Astrocyte (in vitro differentiated cells and primary cell): ENCODE results near the gene NCAM1. TPM values are rescaled to one million over a fixed set of nuclear protein-coding genes. Genes with fewer than 3 reads are reported as not detected.

Source experiments
- DNase-seq: peaks from one replicate; pipeline ENCODE4 v3.0.0-alpha.2; 2010; ENCODE audit warnings: low read depth
- FAIRE-seq: peaks from 2 replicates; lab custom pipeline; 2011; peaks lifted over from hg19 to GRCh38; lab: Jason Lieb, UNC
- H2AFZ ChIP-seq: 2 replicates; pipeline ENCODE4 v1.6.0; 2012; ENCODE audit warnings: low read depth, low read length, inconsistent platforms
- H3K27ac ChIP-seq: 2 replicates; pipeline ENCODE4 v1.5.1; 2011; ENCODE audit warnings: low read depth, low read length, inconsistent platforms
- H3K27me3 ChIP-seq: 2 replicates; pipeline ENCODE4 v1.6.0; 2011; ENCODE audit warnings: low read length, inconsistent platforms; ENCODE audit not compliant: insufficient read depth
- H3K36me3 ChIP-seq: 2 replicates; pipeline ENCODE4 v1.5.1; 2011; ENCODE audit warnings: low read length, inconsistent platforms; ENCODE audit not compliant: insufficient read depth
- H3K4me1 ChIP-seq: 2 replicates; pipeline ENCODE4 v1.5.1; 2011; ENCODE audit warnings: low read length, inconsistent platforms; ENCODE audit not compliant: insufficient read depth
- H3K4me2 ChIP-seq: 2 replicates; pipeline ENCODE4 v1.6.0; 2012; ENCODE audit warnings: low read length, inconsistent platforms
- H3K4me3 ChIP-seq: 2 replicates; pipeline ENCODE4 v1.5.1; 2011; ENCODE audit warnings: low read depth, mild to moderate bottlenecking, low read length, inconsistent platforms; ENCODE audit not compliant: insufficient read depth
- H3K79me2 ChIP-seq: 2 replicates; pipeline ENCODE4 v1.6.0; 2012; ENCODE audit warnings: mild to moderate bottlenecking, low read length, inconsistent platforms; ENCODE audit not compliant: insufficient read depth
- H3K9ac ChIP-seq: 2 replicates; pipeline ENCODE4 v1.6.0; 2012; ENCODE audit warnings: mild to moderate bottlenecking, low read length, inconsistent platforms
- H3K9me3 ChIP-seq: 2 replicates; pipeline ENCODE4 v1.5.1; 2012; ENCODE audit warnings: low read depth, mild to moderate bottlenecking, low read length, inconsistent platforms; ENCODE audit not compliant: insufficient read depth
- H4K20me1 ChIP-seq: 2 replicates; pipeline ENCODE4 v1.6.0; 2012; ENCODE audit warnings: low read length, inconsistent platforms; ENCODE audit not compliant: insufficient read depth
- H3K27ac Mint-ChIP-seq: one replicate; pipeline ENCODE4 v1.8.0; 2021; ENCODE audit warnings: mild to moderate bottlenecking, mixed read lengths; ENCODE audit not compliant: unreplicated experiment
- H3K27me3 Mint-ChIP-seq: one replicate; pipeline ENCODE4 v1.8.0; 2021; ENCODE audit warnings: low read depth, mixed read lengths; ENCODE audit not compliant: unreplicated experiment
- H3K36me3 Mint-ChIP-seq: one replicate; pipeline ENCODE4 v1.8.0; 2021; ENCODE audit warnings: low read depth, mixed read lengths; ENCODE audit not compliant: unreplicated experiment
- H3K4me1 Mint-ChIP-seq: one replicate; pipeline ENCODE4 v1.8.0; 2021; ENCODE audit warnings: low read depth, mixed read lengths; ENCODE audit not compliant: unreplicated experiment
- H3K4me3 Mint-ChIP-seq: one replicate; pipeline ENCODE4 v1.8.0; 2021; ENCODE audit warnings: mild to moderate bottlenecking, moderate library complexity, mixed read lengths; ENCODE audit not compliant: unreplicated experiment
- H3K9me3 Mint-ChIP-seq: one replicate; pipeline ENCODE4 v1.8.0; 2021; ENCODE audit warnings: mild to moderate bottlenecking, mixed read lengths; ENCODE audit not compliant: unreplicated experiment
- CTCF ChIP-seq: IDR thresholded peaks from 2 replicates; pipeline ENCODE4 v1.5.1; 2011; ENCODE audit warnings: low read depth, mild to moderate bottlenecking, inconsistent platforms, low read length, moderate library complexity; ENCODE audit not compliant: insufficient read depth
- EZH2 ChIP-seq: IDR thresholded peaks from 2 replicates; pipeline ENCODE4 v1.6.1; 2012; ENCODE audit warnings: mild to moderate bottlenecking, low read length, inconsistent platforms; ENCODE audit not compliant: insufficient read depth
- total RNA-seq: library from RNA; stranded (reverse); gene quantifications from 2 replicates; pipeline ENCODE4 v1.2.1, GENCODE V29; 2021

Gene NCAM1
- total RNA-seq, 1 donor from 2014 or later = 17.4 TPM

GRCh38 chr11:113276466-113276865 is 315.2 kb downstream of the NCAM1 start:
- Histone ChIP-seq H3K79me2 (no peaks in the 10 kb centered on the region), H3K9me3 (peaks cover 4% of the 10 kb centered on the region), H2AFZ (no peak overlapping the region), H3K4me2 (no peak overlapping the region), H3K4me3 (no peak overlapping the region), H3K9ac (no peak overlapping the region), H3K36me3 (no peaks in the 10 kb centered on the region), H4K20me1 (no peaks in the 10 kb centered on the region), H3K27me3 (no peaks in the 10 kb centered on the region), H3K27ac (no peak overlapping the region), H3K4me1 (no peaks in the 10 kb centered on the region)
- Mint-ChIP-seq H3K36me3 (no peaks in the 10 kb centered on the region), H3K27me3 (peaks cover 4% of the 10 kb centered on the region), H3K4me3 (no peak overlapping the region), H3K4me1 (no peaks in the 10 kb centered on the region), H3K9me3 (no peaks in the 10 kb centered on the region), H3K27ac (no peak overlapping the region)
- TF ChIP-seq CTCF = no peak
- no peak for TF ChIP-seq EZH2
- no peak for DNase-seq
- no peak for FAIRE-seq

- peaks cover 4% of the 10 kb centered on the region for H3K9me3 ChIP-seq
- Mint-ChIP-seq H3K27me3 (peaks cover 2% of the 10 kb centered on the region), H3K9me3 (no peaks in the 10 kb centered on the region), H3K4me1 (no peaks in the 10 kb centered on the region), H3K4me3 (no peak overlapping the region), H3K36me3 (no peaks in the 10 kb centered on the region), H3K27ac (no peak overlapping the region)
- no peak for TF ChIP-seq CTCF
- TF ChIP-seq EZH2 = no peak
- H4K20me1 ChIP-seq = no peaks in the 10 kb centered on the region
- H3K9ac ChIP-seq = no peak overlapping the region
- no peak overlapping the region for H2AFZ ChIP-seq
- no peak overlapping the region for H3K4me3 ChIP-seq
- no peak overlapping the region for H3K27ac ChIP-seq
- H3K36me3 ChIP-seq = no peaks in the 10 kb centered on the region
- no peaks in the 10 kb centered on the region for H3K79me2 ChIP-seq
- FAIRE-seq (no peak), DNase-seq (no peak)
- peaks cover 4% of the 10 kb centered on the region for H3K27me3 ChIP-seq
- no peaks in the 10 kb centered on the region for H3K4me1 ChIP-seq
- H3K4me2 ChIP-seq = no peak overlapping the region
Observed at GRCh38 chr11:113277907-113278306, 316.7 kb downstream of the NCAM1 start.

GRCh38 chr11:113278481-113278880 is 317.3 kb downstream of the NCAM1 start:
- Mint-ChIP-seq H3K4me1 (no peaks in the 10 kb centered on the region), H3K4me3 (no peak overlapping the region), H3K27me3 (peaks cover 2% of the 10 kb centered on the region), H3K27ac (no peak overlapping the region), H3K36me3 (no peaks in the 10 kb centered on the region), H3K9me3 (no peaks in the 10 kb centered on the region)
- TF ChIP-seq EZH2 (no peak), CTCF (no peak)
- Histone ChIP-seq H3K27me3 (peaks cover 4% of the 10 kb centered on the region), H3K79me2 (no peaks in the 10 kb centered on the region), H3K9ac (no peak overlapping the region), H3K9me3 (peaks cover 4% of the 10 kb centered on the region), H3K36me3 (no peaks in the 10 kb centered on the region), H2AFZ (no peak overlapping the region), H3K27ac (no peak overlapping the region), H3K4me3 (no peak overlapping the region), H3K4me2 (no peak overlapping the region), H3K4me1 (no peaks in the 10 kb centered on the region), H4K20me1 (no peaks in the 10 kb centered on the region)
- FAIRE-seq = no peak
- DNase-seq = no peak
